Caki2 (cell line): ENCODE data around the gene PRR5. TPM values are rescaled to one million over a fixed set of nuclear protein-coding genes. Genes with fewer than 3 reads are reported as not detected.

Experiments used
- DNase-seq: peaks from one replicate; pipeline ENCODE4 v3.0.0-alpha.2; 2015; ENCODE audit warnings: low read depth
- in situ Hi-C: cut with HindIII; loops from 2 replicates; pipeline ENCODE4 v1.10.0; 2016; ENCODE audit warnings: low sequenced_read_pairs, low pct_unique_long_range_greater_than_20kb, mixed read lengths
- total RNA-seq: library from RNA; depleted of rRNA; stranded (reverse); fragments of >200 nt; shearing (Covaris generic); gene quantifications from 2 replicates; pipeline ENCODE4 v1.2.3, GENCODE V29; 2014; ENCODE audit warnings: low replicate concordance

PRR5 gene
- total RNA-seq, 1 experiment from 2014 or later: 65.0 TPM

GRCh38 chr22:44705022-44705297 is 3.0 kb downstream of the PRR5 start:
- no peak for DNase-seq
- in situ Hi-C loops: no loop called here

GRCh38 chr22:44706488-44706887 is 4.5 kb downstream of the PRR5 start:
- DNase-seq: no peak
- in situ Hi-C loops: no loop called here

GRCh38 chr22:44707178-44707577 is 5.2 kb downstream of the PRR5 start:
- DNase-seq: no peak
- in situ Hi-C loops: no loop called here

GRCh38 chr22:44707752-44708151 is 5.7 kb downstream of the PRR5 start:
- in situ Hi-C loops: no loop called here
- peak; percentile 40 for DNase-seq

GRCh38 chr22:44709881-44710392 is 7.9 kb downstream of the PRR5 start:
- in situ Hi-C loops: no loop called here
- no peak for DNase-seq

- in situ Hi-C loops: no loop called here
Measured at GRCh38 chr22:44710474-44711240, 8.7 kb downstream of the PRR5 start.

GRCh38 chr22:44711241-44711560 is 9.2 kb downstream of the PRR5 start:
- DNase-seq: no peak
- in situ Hi-C loops: no loop called here

More at GRCh38 chr22:44710474-44711240, 8.7 kb downstream of the PRR5 start:
- DNase-seq: no peak

- no peak for DNase-seq
- in situ Hi-C loops: no loop called here
Measured at GRCh38 chr22:44711690-44712555, 9.9 kb downstream of the PRR5 start.

- DNase-seq: no peak
- in situ Hi-C loops: no loop called here
Measured at GRCh38 chr22:44712962-44713361, 11.0 kb downstream of the PRR5 start.

- in situ Hi-C loops: no loop called here
- DNase-seq: no peak
Measured at GRCh38 chr22:44714703-44715350, 12.8 kb downstream of the PRR5 start.

GRCh38 chr22:44718418-44718817 is 16.4 kb downstream of the PRR5 start:
- DNase-seq: no peak
- in situ Hi-C loops: no loop called here

- DNase-seq: no peak
- in situ Hi-C loops: no loop called here
Measured at GRCh38 chr22:44719586-44720368, 17.8 kb downstream of the PRR5 start.

GRCh38 chr22:44721213-44721612 is 19.2 kb downstream of the PRR5 start:
- in situ Hi-C loops: no loop called here
- DNase-seq: peak; percentile 90

GRCh38 chr22:44722611-44723010 is 20.6 kb downstream of the PRR5 start:
- DNase-seq: no peak
- in situ Hi-C loops: no loop called here

GRCh38 chr22:44723801-44724200 is 21.8 kb downstream of the PRR5 start:
- peak; percentile 58 for DNase-seq
- in situ Hi-C loops: no loop called here

GRCh38 chr22:44724416-44724815 is 22.4 kb downstream of the PRR5 start:
- in situ Hi-C loops: no loop called here
- DNase-seq: no peak

- in situ Hi-C loops: no loop called here
- no peak for DNase-seq
Measured at GRCh38 chr22:44724859-44725258, 22.9 kb downstream of the PRR5 start.

- no peak for DNase-seq
- in situ Hi-C loops: no loop called here
Measured at GRCh38 chr22:44726439-44726838, 24.4 kb downstream of the PRR5 start.
